Stomach (tissue), 4 donors: ENCODE results near the gene FANCC.

Experiments
- EP300 ChIP-seq: sonication (generic); formaldehyde crosslinking; IDR thresholded peaks from one replicate; pipeline ENCODE4 v1.6.1; 2017; ENCODE audit warnings: antibody characterized with exemption
- POLR2A ChIP-seq, 4 donors: fragments of 450-650 bp; IDR thresholded peaks; one replicate each; pipeline ENCODE4 v1.6.1; 2016; ENCODE audit warnings: antibody characterized with exemption in 4 of 4, control low read depth in 2 of 4, mild to moderate bottlenecking in 1 of 4, moderate library complexity in 1 of 4
- POLR2AphosphoS5 ChIP-seq, 3 donors: sonication (generic); formaldehyde crosslinking; IDR thresholded peaks; one replicate each; pipeline ENCODE4 v1.6.1; 2016; ENCODE audit warnings: antibody characterized with exemption in 3 of 3
- TF ChIP-seq, protein P1 (sequence below), 7 experiments: fragments of 450-650 bp in 4 of 7; fragments of 200-600 bp in 3 of 7; sonication (generic) in 3 of 7; IDR thresholded peaks; one replicate each; pipeline ENCODE4 v1.5.1; 2016 to 2019; ENCODE audit warnings: antibody characterized with exemption in 7 of 7, control low read depth in 2 of 7, mild to moderate bottlenecking in 1 of 7

DNA sequence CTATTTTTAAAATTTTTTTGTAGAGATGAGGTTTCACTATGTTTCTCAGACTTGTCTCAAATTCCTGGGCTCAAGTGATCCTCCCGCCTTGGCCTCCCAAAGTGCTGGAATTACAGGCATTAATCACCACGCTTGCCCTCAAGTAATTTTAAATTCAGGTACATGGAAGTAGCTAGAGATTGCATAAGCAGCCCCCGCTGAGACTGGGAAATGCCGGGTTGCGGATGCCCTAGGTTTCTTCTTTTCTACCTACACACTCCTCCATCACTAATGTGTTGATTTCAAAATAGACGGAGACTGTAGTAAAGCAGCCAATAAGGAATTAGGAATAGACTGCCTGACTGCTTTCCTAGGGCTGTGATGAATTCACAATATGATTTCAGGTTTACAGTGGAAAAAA lies 202.4 kb downstream of the FANCC start:
- TF ChIP-seq, protein P1, sequence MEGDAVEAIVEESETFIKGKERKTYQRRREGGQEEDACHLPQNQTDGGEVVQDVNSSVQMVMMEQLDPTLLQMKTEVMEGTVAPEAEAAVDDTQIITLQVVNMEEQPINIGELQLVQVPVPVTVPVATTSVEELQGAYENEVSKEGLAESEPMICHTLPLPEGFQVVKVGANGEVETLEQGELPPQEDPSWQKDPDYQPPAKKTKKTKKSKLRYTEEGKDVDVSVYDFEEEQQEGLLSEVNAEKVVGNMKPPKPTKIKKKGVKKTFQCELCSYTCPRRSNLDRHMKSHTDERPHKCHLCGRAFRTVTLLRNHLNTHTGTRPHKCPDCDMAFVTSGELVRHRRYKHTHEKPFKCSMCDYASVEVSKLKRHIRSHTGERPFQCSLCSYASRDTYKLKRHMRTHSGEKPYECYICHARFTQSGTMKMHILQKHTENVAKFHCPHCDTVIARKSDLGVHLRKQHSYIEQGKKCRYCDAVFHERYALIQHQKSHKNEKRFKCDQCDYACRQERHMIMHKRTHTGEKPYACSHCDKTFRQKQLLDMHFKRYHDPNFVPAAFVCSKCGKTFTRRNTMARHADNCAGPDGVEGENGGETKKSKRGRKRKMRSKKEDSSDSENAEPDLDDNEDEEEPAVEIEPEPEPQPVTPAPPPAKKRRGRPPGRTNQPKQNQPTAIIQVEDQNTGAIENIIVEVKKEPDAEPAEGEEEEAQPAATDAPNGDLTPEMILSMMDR (IDR thresholded peaks at IDR 0.05), result no peak
- no peak for TF ChIP-seq POLR2AphosphoS5 (IDR thresholded peaks at IDR 0.05)
- TF ChIP-seq EP300, result no peak
- TF ChIP-seq POLR2A (IDR thresholded peaks at IDR 0.05), result no peak
